Measurements from ENCODE around the gene PLEKHG3. TPM values are rescaled to one million over a fixed set of nuclear protein-coding genes. Genes with fewer than 3 reads are reported as not detected.
"Not testable (repeated sequence)": the region's sequence is repeated elsewhere in the genome, so short reads cannot be mapped to it uniquely, and the experiment has no call there.

Gene PLEKHG3
- total RNA-seq, result 10 to 100 TPM; 18.7 to 31.5 (median 30.3) TPM

GRCh38 chr14:64704143-64704742 lies at the start of gene PLEKHG3:
TSS of gene PLEKHG3 (plus strand) at chr14:64704424. CDS start at chr14:64727632, 23,208 bp downstream.
- intact Hi-C loops (cut with DNase I; ENCODE audit: low total_unique reads), result no loop called here
- Histone ChIP-seq H3K4me3 (peak within 1 kb of the TSS; percentile 78 to 88 (median 82)), H3K36me3 (no peaks in the 10 kb centered on the region), H3K27me3 (no peaks in the 10 kb centered on the region), H3K4me1 (peaks cover 0 to 18% of the 10 kb centered on the region in 2 donors), H3K27ac (peak within 1 kb of the TSS; percentile 85 to 94), H3K9me3 (no peaks in the 10 kb centered on the region)
- peak; percentile 58 to 90 for DNase-seq (ENCODE audit: low spot score in 2 of 2)
- TF ChIP-seq CTCF (IDR thresholded peaks at IDR 0.05) (no peak), POLR2A (IDR thresholded peaks at IDR 0.05) (peak; percentile 43), POLR2AphosphoS5 (IDR thresholded peaks at IDR 0.05) (peak in 2 of 3 donors; percentile 54 to 61)

GRCh38 chr14:64654901-64655300 lies 49.3 kb upstream of the PLEKHG3 start:
- H3K9me3 ChIP-seq, result no peaks in the 10 kb centered on the region
- peak overlapping the region in 1 of 2 donors; percentile 13 for H3K27ac ChIP-seq
- TF ChIP-seq POLR2A (IDR thresholded peaks at IDR 0.05), result no peak
- no peak for TF ChIP-seq CTCF (IDR thresholded peaks at IDR 0.05)
- no peak for TF ChIP-seq POLR2AphosphoS5 (IDR thresholded peaks at IDR 0.05)

GRCh38 chr14:64656986-64657385 lies 47.2 kb upstream of the PLEKHG3 start:
- TF ChIP-seq CTCF (IDR thresholded peaks at IDR 0.05) (no peak), POLR2AphosphoS5 (IDR thresholded peaks at IDR 0.05) (peak in 1 of 3 donors; percentile 17)
- Histone ChIP-seq H3K27ac (peak overlapping the region in 1 of 2 donors; percentile 12), H3K4me1 (no peaks in the 10 kb centered on the region), H3K36me3 (no peaks in the 10 kb centered on the region), H3K9me3 (no peaks in the 10 kb centered on the region), H3K4me3 (no peak overlapping the region), H3K27me3 (no peaks in the 10 kb centered on the region)
- intact Hi-C loops (cut with DNase I; ENCODE audit: low total_unique reads), result no loop called here
- no peak for DNase-seq (ENCODE audit: low spot score in 2 of 2)

More at GRCh38 chr14:64654901-64655300, 49.3 kb upstream of the PLEKHG3 start:
- no peaks in the 10 kb centered on the region for H3K27me3 ChIP-seq
- H3K4me3 ChIP-seq, result no peak overlapping the region
- no peak for DNase-seq (ENCODE audit: low spot score in 2 of 2)
- no peaks in the 10 kb centered on the region for H3K4me1 ChIP-seq
- intact Hi-C loops (cut with DNase I; ENCODE audit: low total_unique reads), result no loop called here
- H3K36me3 ChIP-seq, result no peaks in the 10 kb centered on the region

GRCh38 chr14:64658201-64658600 lies 46.0 kb upstream of the PLEKHG3 start:
- Histone ChIP-seq H3K4me1 (no peaks in the 10 kb centered on the region), H3K36me3 (no peaks in the 10 kb centered on the region), H3K4me3 (no peak overlapping the region), H3K27ac (no peak overlapping the region), H3K9me3 (no peaks in the 10 kb centered on the region), H3K27me3 (no peaks in the 10 kb centered on the region)
- no peak for DNase-seq (ENCODE audit: low spot score in 2 of 2)
- TF ChIP-seq POLR2A (IDR thresholded peaks at IDR 0.05), result no peak
- TF ChIP-seq POLR2AphosphoS5 (IDR thresholded peaks at IDR 0.05), result no peak
- TF ChIP-seq CTCF (IDR thresholded peaks at IDR 0.05), result no peak
- intact Hi-C loops (cut with DNase I; ENCODE audit: low total_unique reads), result no loop called here

GRCh38 chr14:64658700-64659264 lies 45.4 kb upstream of the PLEKHG3 start:
- H3K27ac ChIP-seq; H3K36me3 ChIP-seq; H3K4me1 ChIP-seq; H3K9me3 ChIP-seq; DNase-seq (ENCODE audit: low spot score in 2 of 2); H3K4me3 ChIP-seq; H3K27me3 ChIP-seq; intact Hi-C loops (cut with DNase I; ENCODE audit: low total_unique reads): not testable (repeated sequence)
